Spinal cord (tissue), 10 donors: ENCODE results near the gene CTAGE15. TPM values are rescaled to one million over a fixed set of nuclear protein-coding genes. Genes with fewer than 3 reads are reported as not detected.
"Not testable (repeated sequence)": the region's sequence is repeated elsewhere in the genome, so short reads cannot be mapped to it uniquely, and the experiment has no call there.

Experiments
- DNase-seq, 6 donors: peaks; one replicate each; pipeline versions ENCODE4 v3.0.0 to v3.0.0-alpha.2; 2013 to 2015; ENCODE audit warnings: low spot score in 6 of 6, low read depth in 4 of 6
- H3K27ac ChIP-seq: one replicate; pipeline ENCODE4 v1.5.1; 2013; ENCODE audit warnings: low read depth, low read length, control low read depth
- H3K27me3 ChIP-seq: one replicate; pipeline ENCODE4 v1.6.1; 2013; ENCODE audit warnings: low read length; ENCODE audit not compliant: control insufficient read depth, insufficient read depth
- H3K36me3 ChIP-seq: one replicate; pipeline ENCODE4 v1.6.1; 2013; ENCODE audit warnings: low read length; ENCODE audit not compliant: control insufficient read depth, insufficient read depth
- H3K4me1 ChIP-seq: one replicate; pipeline ENCODE4 v1.6.1; 2013; ENCODE audit warnings: low read length; ENCODE audit not compliant: control insufficient read depth, insufficient read depth
- H3K4me3 ChIP-seq: one replicate; pipeline ENCODE4 v1.5.1; 2013; ENCODE audit warnings: low read depth, low read length, control low read depth
- H3K9me3 ChIP-seq: one replicate; pipeline ENCODE4 v1.6.1; 2013; ENCODE audit warnings: low read length; ENCODE audit not compliant: control insufficient read depth, insufficient read depth
- WGBS: methylation state at CpG from one replicate; pipeline ENCODE4 v1.1.5; 2013; ENCODE audit warnings: missing lambda C conversion rate; ENCODE audit not compliant: insufficient coverage; 5-methylcytosine and 5-hydroxymethylcytosine counted together
- polyA plus RNA-seq, 2 donors: library from polyadenylated mRNA; unstranded; fragments of 120-200 nt; gene quantifications; one replicate each; pipeline ENCODE4 v1.2.1, GENCODE V29; 2013; ENCODE audit not compliant: insufficient read length in 2 of 2
- total RNA-seq, 2 donors: library from RNA; depleted of rRNA in 1 of 2; stranded (reverse); fragments of 120-200 nt in 1 of 2; fragments of >200 nt in 1 of 2; gene quantifications; one replicate each; pipeline versions ENCODE4 v1.2.3 to v1.2.4, GENCODE V29; 2013 to 2014
- donor health status: healthy.

The CTAGE15 gene
- total and polyA plus RNA-seq, 4 donors: 0.19 to 0.50 (median 0.50) TPM; not detected in 1

- not testable (repeated sequence) for H3K36me3 ChIP-seq, H3K4me1 ChIP-seq, DNase-seq, H3K27ac ChIP-seq, H3K9me3 ChIP-seq, H3K4me3 ChIP-seq, H3K27me3 ChIP-seq
- no CpG with 5 or more reads among the region's 6 CpGs for WGBS
Observed at GRCh38 chr7:143563306-143563705, 8.3 kb upstream of the CTAGE15 start.

GRCh38 chr7:143566001-143566400 lies 5.6 kb upstream of the CTAGE15 start:
- not testable (repeated sequence) for H3K27ac ChIP-seq, H3K4me3 ChIP-seq, DNase-seq, H3K4me1 ChIP-seq, H3K36me3 ChIP-seq, H3K9me3 ChIP-seq, H3K27me3 ChIP-seq
- WGBS: no CpG with 5 or more reads among the region's 1 CpG

- not testable (repeated sequence) for DNase-seq, H3K9me3 ChIP-seq, H3K36me3 ChIP-seq, H3K4me3 ChIP-seq, H3K4me1 ChIP-seq, H3K27me3 ChIP-seq, H3K27ac ChIP-seq
- WGBS: no CpG with 5 or more reads among the region's 3 CpGs
Observed at GRCh38 chr7:143588183-143588582, 16.6 kb downstream of the CTAGE15 start.

GRCh38 chr7:143589897-143590296 lies 18.3 kb downstream of the CTAGE15 start:
- H3K4me1 ChIP-seq, H3K36me3 ChIP-seq, H3K9me3 ChIP-seq, H3K4me3 ChIP-seq, DNase-seq, H3K27me3 ChIP-seq, H3K27ac ChIP-seq: not testable (repeated sequence)

DNA sequence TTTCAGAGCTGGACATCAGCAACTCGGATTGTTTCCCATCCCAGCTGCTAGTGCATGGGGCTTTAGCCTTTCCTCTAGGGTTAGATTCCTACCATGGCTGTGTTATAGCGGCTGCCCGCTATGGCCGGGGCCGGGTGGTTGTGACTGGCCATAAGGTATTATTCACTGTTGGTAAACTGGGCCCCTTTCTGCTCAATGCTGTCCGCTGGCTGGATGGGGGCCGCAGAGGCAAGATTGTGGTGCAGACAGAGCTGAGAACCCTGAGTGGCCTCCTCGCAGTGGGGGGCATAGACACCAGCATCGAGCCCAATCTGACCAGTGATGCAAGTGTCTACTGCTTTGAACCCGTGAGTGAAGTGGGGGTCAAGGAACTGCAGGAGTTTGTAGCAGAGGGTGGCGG lies 26.5 kb downstream of the CTAGE15 start:
- H3K27me3 ChIP-seq, H3K9me3 ChIP-seq, H3K4me1 ChIP-seq, H3K4me3 ChIP-seq, H3K36me3 ChIP-seq, DNase-seq, H3K27ac ChIP-seq: not testable (repeated sequence)
- no CpG with 5 or more reads among the region's 11 CpGs for WGBS

- DNase-seq, H3K9me3 ChIP-seq, H3K36me3 ChIP-seq, H3K4me3 ChIP-seq, H3K27ac ChIP-seq, H3K27me3 ChIP-seq, H3K4me1 ChIP-seq: not testable (repeated sequence)
- no CpG with 5 or more reads among the region's 2 CpGs for WGBS
Observed at GRCh38 chr7:143603549-143603948, 31.9 kb downstream of the CTAGE15 start.

- not testable (repeated sequence) for DNase-seq
Observed at GRCh38 chr7:143606088-143606487, 34.5 kb downstream of the CTAGE15 start.

DNA sequence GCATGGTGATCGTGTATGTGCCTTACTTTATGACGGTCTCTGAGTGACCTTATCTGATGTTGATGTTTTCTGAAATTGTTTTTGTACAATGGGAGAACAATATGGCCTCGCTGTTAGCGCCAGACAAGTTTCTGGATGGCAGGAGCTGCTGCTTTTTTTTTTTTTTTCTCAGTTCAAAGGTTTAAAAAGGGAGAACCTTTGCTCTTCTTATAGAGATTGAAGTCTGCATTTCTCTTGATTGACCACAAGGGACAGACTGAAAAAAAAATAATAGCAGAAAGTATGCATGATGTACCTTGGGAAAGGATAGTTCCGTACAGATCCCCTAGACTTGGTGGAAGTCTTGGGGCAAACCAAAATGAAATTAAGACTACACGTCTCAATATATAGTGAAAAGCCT lies 43.9 kb downstream of the CTAGE15 start:
- H3K27me3 ChIP-seq, H3K4me3 ChIP-seq, H3K9me3 ChIP-seq, H3K27ac ChIP-seq, H3K36me3 ChIP-seq, H3K4me1 ChIP-seq: not testable (repeated sequence)
- no CpG with 5 or more reads among the region's 6 CpGs for WGBS
- DNase-seq: peak in 2 of 6 donors; percentile 0

More at GRCh38 chr7:143606088-143606487, 34.5 kb downstream of the CTAGE15 start:
- no CpG with 5 or more reads among the region's 1 CpG for WGBS
- H3K4me1 ChIP-seq, H3K36me3 ChIP-seq, H3K27ac ChIP-seq, H3K4me3 ChIP-seq, H3K27me3 ChIP-seq, H3K9me3 ChIP-seq: not testable (repeated sequence)

GRCh38 chr7:143617204-143617603 lies 45.6 kb downstream of the CTAGE15 start:
- H3K4me3 ChIP-seq, H3K36me3 ChIP-seq, H3K27me3 ChIP-seq, H3K9me3 ChIP-seq, DNase-seq, H3K27ac ChIP-seq, H3K4me1 ChIP-seq: not testable (repeated sequence)
- no CpG with 5 or more reads among the region's 1 CpG for whole genome bisulfite sequencing

- H3K27me3 ChIP-seq, H3K27ac ChIP-seq, H3K4me1 ChIP-seq, H3K9me3 ChIP-seq, H3K4me3 ChIP-seq, H3K36me3 ChIP-seq, DNase-seq: not testable (repeated sequence)
- no CpG with 5 or more reads among the region's 23 CpGs for WGBS
Observed at GRCh38 chr7:143620058-143620457, 48.5 kb downstream of the CTAGE15 start.
